ENCODE results near the gene RUNX3.
"Not testable (repeated sequence)": the region's sequence is repeated elsewhere in the genome, so short reads cannot be mapped to it uniquely, and the experiment has no call there.

The RUNX3 gene

DNA sequence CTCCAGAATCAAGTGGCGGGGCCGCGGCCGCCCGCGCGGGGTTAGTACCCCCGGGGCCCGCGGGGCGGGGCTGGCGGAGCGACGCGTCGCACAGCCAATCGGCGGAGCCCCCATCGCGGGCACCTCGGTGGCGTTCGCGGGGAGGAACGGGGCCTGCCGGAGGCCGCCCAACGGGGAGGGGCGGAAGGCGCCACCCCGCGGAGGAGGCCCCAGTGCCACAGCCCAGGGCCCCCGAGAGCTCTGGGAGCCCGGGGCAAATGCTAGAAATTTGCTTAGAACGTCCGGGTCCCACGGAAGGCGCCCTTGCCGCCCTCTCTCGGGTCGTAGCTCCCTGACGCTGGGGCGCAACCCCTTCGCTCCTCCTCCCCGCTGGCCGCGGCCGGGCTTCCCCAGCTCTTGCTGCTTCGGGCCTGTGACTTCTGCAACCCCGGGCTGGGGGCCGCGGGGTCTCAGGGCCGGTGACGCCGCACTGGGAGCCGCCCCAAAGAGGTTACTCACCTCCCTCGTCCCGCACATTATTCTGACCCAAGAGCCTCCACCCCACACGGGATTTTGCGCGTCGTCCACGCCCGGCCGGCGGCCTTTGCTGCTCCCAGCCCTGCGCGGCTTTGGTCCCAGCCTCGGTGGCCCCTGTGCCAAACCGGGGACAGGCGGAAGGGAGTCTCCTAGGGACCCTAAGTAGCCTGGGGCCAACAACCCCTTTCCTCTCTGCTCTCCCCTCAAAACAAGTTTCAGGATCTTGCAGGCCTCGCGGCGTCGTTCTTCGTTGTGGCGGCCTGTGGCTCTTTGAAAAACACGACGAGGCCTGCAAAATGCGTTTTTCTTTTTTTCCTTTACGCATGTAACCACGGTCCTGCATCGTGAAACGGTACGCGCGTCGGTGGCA, at the start of gene RUNX3:
Gene RUNX3 (minus strand): TSS at position 17 of the 886 bp plus-strand sequence. CDS start 408 bp downstream, outside the sequence.
- peak; percentile 93 for DNase-seq

- not testable (repeated sequence) for DNase-seq
Observed at GRCh38 chr1:24979232-24979631, 49.2 kb upstream of the RUNX3 start.

DNA sequence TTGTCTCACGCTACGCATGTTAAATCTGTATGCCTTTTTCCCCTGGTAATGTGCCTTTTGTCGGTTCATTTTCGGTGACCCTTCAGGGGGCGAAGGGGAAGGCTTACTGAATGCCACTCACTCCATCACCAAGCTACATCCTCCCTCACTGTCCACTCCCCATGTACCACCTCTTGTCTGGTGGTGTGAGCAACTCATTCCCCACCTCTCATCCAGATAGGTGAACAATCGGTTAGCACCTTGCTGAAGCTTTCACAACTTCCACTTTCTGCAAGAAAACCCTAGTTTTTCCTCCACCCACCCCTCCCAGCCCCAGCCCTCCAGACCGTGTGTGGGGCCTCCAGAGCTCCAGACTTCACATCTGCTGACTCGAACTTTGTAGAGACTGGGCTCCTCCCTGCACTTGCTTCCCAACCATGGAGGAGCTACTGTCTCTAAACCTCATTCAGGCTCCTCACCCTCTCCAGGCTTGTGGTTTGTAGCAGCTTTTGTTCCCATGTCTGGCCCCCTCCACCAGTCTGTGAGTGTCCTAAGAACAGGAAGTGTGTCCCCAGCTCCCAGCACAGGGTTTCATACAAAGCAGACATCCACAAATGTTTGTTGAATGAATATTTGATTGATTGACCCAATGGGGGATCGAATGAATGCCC, 48.4 kb upstream of the RUNX3 start:
- no peak for DNase-seq

GRCh38 chr1:24975391-24975790, 45.3 kb upstream of the RUNX3 start:
- no peak for DNase-seq

DNA sequence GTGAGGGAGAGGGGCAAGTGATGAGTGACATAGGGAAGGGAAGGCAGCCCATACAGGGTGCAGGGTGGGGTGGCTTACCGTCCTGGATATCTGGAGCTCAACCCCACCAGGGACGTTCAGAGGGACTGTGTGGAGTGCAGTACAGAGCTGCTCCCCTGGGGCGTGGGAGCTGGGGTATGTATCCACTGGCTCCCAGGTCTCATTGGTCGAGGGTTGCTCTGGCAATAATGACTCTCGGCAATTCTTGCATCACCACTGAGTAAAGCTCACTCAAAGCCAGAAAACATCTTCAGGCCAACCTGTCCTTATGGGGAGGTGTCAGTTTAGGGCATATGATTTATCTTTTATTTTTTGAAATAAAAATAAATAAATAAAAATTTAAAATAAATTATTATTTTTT, 43.2 kb upstream of the RUNX3 start:
- no peak for DNase-seq

DNA sequence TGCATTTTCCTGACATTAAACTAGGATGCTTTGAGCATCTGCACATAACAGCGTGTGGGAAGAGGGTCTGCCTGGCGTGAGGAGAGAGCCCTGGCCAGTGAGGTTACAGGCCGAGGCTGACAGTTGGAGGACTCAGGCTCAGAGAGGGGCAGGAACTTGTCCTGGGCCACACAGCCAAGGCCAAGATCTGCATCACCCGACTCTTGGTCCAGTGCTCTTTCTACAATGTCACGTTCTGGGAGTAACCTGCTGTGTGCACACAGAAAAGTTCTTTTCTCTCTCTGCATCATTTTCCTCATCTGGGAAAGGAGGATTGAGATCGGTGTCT, 42.8 kb upstream of the RUNX3 start:
- no peak for DNase-seq

- DNase-seq, result no peak
Observed at GRCh38 chr1:24972221-24972914, 42.3 kb upstream of the RUNX3 start.

DNA sequence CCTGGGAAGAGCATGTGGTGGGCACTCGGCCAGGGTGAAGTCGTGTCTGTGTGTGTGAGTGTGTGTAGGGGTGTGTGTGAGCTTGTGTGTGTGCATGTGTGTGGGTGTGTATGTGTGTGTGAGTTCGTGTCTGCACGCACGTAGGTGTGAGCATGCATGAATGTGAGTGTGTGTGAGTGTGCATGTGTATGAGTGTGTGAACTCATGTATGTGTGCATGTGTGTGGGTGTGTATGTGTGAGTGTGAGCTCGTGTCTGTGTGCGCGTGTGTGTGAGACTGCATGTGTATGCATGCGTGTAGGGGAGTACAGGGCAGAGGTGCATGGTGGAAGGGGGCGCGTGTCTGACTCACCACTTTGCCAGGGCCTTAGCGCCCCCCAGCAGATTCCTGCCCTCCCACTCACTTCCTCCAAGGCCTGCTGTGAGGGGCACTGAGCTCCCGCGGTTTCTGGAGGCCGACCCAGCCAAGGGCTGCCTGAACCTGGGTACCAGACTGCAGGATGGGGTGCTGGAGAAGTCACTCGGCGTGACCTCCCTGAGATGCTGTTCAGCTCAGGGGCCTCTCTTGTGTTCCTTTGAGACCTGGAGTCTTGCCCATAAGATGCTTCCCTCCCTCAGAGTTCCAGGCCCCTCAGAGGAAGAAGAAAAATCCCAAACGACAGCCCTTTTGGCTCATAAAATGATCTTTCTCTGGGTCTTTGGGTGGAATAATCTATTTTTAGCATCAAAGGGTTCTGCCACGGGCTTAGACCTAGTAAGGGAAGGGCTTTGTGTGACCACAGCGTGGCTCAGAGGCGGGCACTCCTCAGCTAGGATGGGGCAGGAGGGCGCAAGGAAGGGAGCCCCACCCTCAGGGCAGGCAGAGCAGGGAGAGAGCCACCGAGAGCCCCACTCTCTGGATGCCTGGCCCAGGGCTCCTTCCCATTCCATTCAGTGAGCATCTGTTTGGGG, 41.1 kb upstream of the RUNX3 start:
- no peak for DNase-seq

GRCh38 chr1:24970399-24970753, 40.3 kb upstream of the RUNX3 start:
- no peak for DNase-seq

GRCh38 chr1:24969596-24970398, 39.7 kb upstream of the RUNX3 start:
- no peak for DNase-seq

DNA sequence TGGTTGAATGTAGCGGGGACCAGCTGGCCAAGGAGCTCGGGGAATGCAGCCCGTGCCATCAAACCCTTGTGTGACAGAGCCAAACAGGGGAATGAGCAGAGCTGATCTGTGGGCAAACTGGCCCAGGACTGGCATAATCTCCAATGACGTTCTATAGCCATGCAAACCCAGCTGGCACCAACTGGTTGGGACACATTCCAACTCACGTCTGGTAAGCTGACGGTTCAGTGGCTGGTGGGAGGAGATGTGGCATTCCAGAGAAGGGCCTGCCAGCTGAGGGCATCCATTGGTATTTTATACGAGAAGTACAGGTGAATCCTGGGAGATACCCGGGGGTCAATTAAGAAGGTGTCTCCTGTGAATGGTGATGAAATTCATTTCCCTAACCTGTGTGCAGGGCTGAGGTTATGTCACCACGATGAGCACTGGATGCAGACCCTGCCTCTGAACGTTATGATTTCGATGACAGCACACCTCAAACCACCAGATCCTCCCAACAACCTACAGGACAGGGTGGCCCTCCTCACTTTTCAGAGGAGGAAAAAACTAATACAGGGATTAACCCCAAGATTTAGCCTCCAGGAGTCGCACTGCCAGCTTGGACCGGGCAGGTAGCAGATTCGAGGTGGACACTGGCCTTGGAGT, 39.0 kb upstream of the RUNX3 start:
- DNase-seq, result no peak

- DNase-seq, result no peak
Observed at GRCh38 chr1:24967962-24968361, 37.9 kb upstream of the RUNX3 start.

- DNase-seq, result no peak
Observed at GRCh38 chr1:24967555-24967954, 37.5 kb upstream of the RUNX3 start.

DNA sequence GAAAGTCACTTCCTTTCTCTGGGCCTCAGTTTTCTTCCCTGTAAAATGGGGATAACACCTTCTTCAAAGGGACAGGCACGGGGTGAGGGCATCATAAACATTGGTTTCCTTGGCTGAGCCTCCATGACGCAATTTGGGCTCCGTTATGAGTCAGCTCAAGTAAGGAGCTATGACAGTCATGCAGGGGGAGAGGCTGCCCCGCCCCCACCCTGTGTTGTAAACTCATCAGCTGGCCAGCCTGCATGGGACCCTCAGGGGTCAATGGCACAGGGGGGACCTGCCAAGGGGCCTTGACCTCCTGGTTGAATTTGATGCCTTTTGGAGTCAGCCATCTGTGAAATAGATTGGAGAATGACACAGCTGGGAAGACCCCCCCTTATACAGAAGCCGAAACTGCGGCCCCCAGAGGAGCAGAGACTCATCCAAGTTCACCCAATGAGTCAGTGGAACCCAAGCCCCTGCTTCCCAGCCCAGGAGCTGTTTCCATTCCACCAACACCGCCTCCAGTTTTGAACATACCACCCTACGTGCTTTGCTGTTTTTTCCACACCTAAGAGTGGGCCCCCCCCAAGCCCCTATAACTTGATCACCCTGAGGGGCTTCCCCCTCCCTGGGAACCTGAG, 36.8 kb upstream of the RUNX3 start:
- DNase-seq, result peak; percentile 80

DNA sequence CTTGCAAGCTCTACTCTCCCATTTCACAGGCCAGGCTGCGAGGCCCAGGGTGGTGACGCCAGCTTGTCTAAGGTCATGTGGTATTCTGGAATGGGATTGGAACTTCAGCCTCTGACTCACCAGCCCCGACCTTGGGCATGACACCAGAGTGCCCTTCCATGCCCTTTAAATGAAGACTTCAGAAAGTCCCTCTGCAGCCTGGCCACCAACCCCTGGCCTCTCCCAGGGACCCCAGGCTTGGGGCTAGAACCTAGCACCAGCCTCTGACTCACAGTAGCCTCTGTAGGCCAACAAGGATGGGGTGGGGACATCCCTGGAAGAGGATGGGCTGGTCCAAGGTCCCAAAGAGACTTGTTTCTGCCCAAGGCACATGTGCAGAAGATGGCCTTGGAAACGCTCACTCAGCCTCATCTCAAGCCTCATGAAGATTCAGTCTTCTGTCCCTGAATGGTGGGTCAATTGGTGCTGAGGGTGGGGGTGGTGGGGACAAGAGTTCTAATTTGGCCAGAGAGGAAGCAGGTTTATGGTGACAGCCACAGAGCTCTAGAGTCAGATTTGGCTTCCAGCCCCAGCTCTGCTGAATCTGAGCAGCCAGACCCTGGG, 36.1 kb upstream of the RUNX3 start:
- DNase-seq, result no peak

DNA sequence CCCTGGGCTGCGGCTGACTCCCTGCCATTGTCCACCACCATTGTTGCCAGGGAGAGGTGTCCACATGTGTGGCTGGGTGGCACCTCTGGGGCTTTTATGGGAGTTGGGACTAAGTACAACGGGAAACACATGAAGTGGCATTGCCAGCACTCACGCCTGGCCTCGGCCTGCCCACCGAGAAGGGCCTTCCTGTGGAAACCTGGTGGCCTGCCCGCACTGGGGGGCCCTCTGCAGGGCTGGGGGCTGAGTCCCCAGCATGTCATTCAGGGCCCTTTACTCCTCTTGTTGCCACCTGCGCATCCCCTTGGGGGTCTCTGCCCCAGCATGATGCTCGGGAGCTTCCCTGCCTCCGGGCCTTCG, 35.5 kb upstream of the RUNX3 start:
- no peak for DNase-seq

DNA sequence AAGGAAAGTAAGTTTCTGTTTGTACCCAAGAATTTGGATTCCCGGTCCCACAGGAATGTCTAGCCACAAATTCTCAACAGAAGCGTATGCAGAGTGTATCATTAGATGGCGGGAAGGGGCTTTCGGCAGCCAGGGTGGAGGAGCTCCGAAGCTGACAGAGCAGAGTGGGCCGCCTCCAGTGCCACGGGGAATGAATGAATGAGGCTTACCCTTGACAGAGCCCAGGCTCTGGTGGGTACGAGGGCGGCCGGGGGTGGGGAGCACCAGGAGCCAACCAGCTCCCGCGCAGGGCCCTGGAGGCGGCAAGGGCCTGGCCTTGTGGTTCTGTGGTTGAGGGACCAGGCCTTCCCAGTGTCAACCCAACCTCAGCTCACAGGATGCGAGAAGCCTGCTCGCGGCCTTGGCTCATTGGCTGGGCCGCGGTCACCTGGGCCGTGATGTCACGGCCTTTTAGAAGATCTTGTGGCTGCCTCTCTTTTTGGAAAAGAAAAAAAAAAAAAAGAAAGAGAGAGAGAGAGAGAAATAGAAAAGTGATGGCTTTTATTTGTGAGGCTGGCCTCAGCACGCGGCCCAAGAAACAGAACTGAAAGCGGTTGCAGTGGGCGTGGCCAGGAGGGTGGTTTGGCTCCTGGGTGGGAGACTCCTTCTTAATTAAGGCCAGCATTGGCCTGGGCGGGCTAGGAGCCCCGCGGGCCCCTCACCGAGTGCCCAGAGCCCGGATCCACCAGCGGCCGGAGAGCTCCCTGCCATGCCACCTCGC, 34.9 kb upstream of the RUNX3 start:
- DNase-seq, result peak; percentile 90

GRCh38 chr1:24963943-24964693, 34.0 kb upstream of the RUNX3 start:
- DNase-seq, result no peak
